Activated CD8-positive, alpha-beta T cell treated with anti-CD3 and anti-CD28 coated beads, Interleukin-2, amount 10 ng/mL, durations not matched to agents 7 days and 5 days (primary cell): ENCODE measurements around the gene SNTB2. TPM values are rescaled to one million over a fixed set of nuclear protein-coding genes. Genes with fewer than 3 reads are reported as not detected.
"Not testable (repeated sequence)": the region's sequence is repeated elsewhere in the genome, so short reads cannot be mapped to it uniquely, and the experiment has no call there.

ENCODE experiments used
- ATAC-seq: fragments of 150-1000 bp; cut with Tn5 transposase; one replicate; pipeline ENCODE4 v1.10.0; 2021; ENCODE audit warnings: moderate library complexity
- CTCF ChIA-PET: fragments of 350-600 bp; sonication (Branson Sonifier 250); formaldehyde crosslinking; loops from one replicate; lab custom pipeline; 2021; ENCODE audit warnings: antibody characterized with exemption; lab: Charles Lee
- POLR2A ChIA-PET: fragments of 350-600 bp; sonication (Branson Sonifier 250); formaldehyde crosslinking; loops from one replicate; lab custom pipeline; 2021; ENCODE audit warnings: antibody characterized with exemption; lab: Charles Lee
- DNase-seq: peaks from one replicate; pipeline ENCODE4 v3.0.0-alpha.2; 2020
- H3K27ac Mint-ChIP-seq: one replicate; pipeline ENCODE4 v1.8.0; 2021; ENCODE audit warnings: mild to moderate bottlenecking, mixed read lengths
- H3K27me3 Mint-ChIP-seq: one replicate; pipeline ENCODE4 v1.8.0; 2021; ENCODE audit warnings: low read depth, mixed read lengths
- H3K36me3 Mint-ChIP-seq: one replicate; pipeline ENCODE4 v1.8.0; 2021; ENCODE audit warnings: low read depth, mixed read lengths
- H3K4me1 Mint-ChIP-seq: one replicate; pipeline ENCODE4 v1.8.0; 2021; ENCODE audit warnings: low read depth, mixed read lengths
- H3K4me3 Mint-ChIP-seq: one replicate; pipeline ENCODE4 v1.8.0; 2021; ENCODE audit warnings: mild to moderate bottlenecking, mixed read lengths
- H3K9me3 Mint-ChIP-seq: one replicate; pipeline ENCODE4 v1.8.0; 2022; ENCODE audit warnings: mixed read lengths; ENCODE audit not compliant: insufficient read depth
- total RNA-seq, 2 experiments: library from RNA; stranded (reverse); gene quantifications; one replicate each; pipeline ENCODE4 v1.2.3, GENCODE V29; 2021

Gene SNTB2
- total RNA-seq, 2 experiments from 2014 or later, result 24.3 to 25.5 TPM

- ATAC-seq, result no peak
- POLR2A ChIA-PET, result no interaction called here
- CTCF ChIA-PET, result no interaction called here
- Mint-ChIP-seq H3K27me3 (no peaks in the 10 kb centered on the region), H3K9me3 (no peaks in the 10 kb centered on the region), H3K4me1 (no peaks in the 10 kb centered on the region), H3K27ac (no peak overlapping the region), H3K4me3 (no peak overlapping the region), H3K36me3 (no peaks in the 10 kb centered on the region)
- DNase-seq, result no peak
These were observed 107.1 kb downstream of the SNTB2 start for GRCh38 chr16:69294051-69294450.

GRCh38 chr16:69296771-69297170, 109.8 kb downstream of the SNTB2 start:
- POLR2A ChIA-PET, ATAC-seq, H3K9me3 Mint-ChIP-seq, H3K4me1 Mint-ChIP-seq, H3K4me3 Mint-ChIP-seq, H3K27me3 Mint-ChIP-seq, DNase-seq, H3K27ac Mint-ChIP-seq: not testable (repeated sequence)
- H3K36me3 Mint-ChIP-seq, result peaks cover 10% of the 10 kb centered on the region
- CTCF ChIA-PET, result interaction anchor here (1.8 kb wide), 1 partner anchor 11 kb away, joined by 7 read pairs; no protein-coding TSS in a partner anchor

- no peaks in the 10 kb centered on the region for H3K4me1 Mint-ChIP-seq
- no peak for DNase-seq
- ATAC-seq, result no peak
- H3K36me3 Mint-ChIP-seq, result peaks cover 10% of the 10 kb centered on the region
- ChIA-PET CTCF (no interaction called here), POLR2A (no interaction called here)
- H3K9me3 Mint-ChIP-seq, result no peaks in the 10 kb centered on the region
- no peaks in the 10 kb centered on the region for H3K27me3 Mint-ChIP-seq
- H3K27ac Mint-ChIP-seq, result no peak overlapping the region
- H3K4me3 Mint-ChIP-seq, result no peak overlapping the region
These were observed 111.3 kb downstream of the SNTB2 start for GRCh38 chr16:69298261-69298660.

GRCh38 chr16:69301187-69301586, 114.2 kb downstream of the SNTB2 start:
- Mint-ChIP-seq H3K27ac (no peak overlapping the region), H3K4me1 (no peaks in the 10 kb centered on the region), H3K36me3 (peaks cover 11% of the 10 kb centered on the region), H3K27me3 (no peaks in the 10 kb centered on the region), H3K9me3 (no peaks in the 10 kb centered on the region), H3K4me3 (no peak overlapping the region)
- CTCF ChIA-PET, result interaction anchor here (0.8 kb wide), 1 partner anchor 15 kb away, joined by 4 read pairs; no protein-coding TSS in a partner anchor
- ATAC-seq (no peak), DNase-seq (no peak)
- POLR2A ChIA-PET, result no interaction called here

- no peak overlapping the region for H3K27ac Mint-ChIP-seq
- H3K36me3 Mint-ChIP-seq, result peaks cover 11% of the 10 kb centered on the region
- ChIA-PET POLR2A (no interaction called here), CTCF (interaction anchor here (0.8 to 1.3 kb wide), 3 partner anchors 15 to 19 kb away, joined by 3 to 4 read pairs (median 3); no protein-coding TSS in a partner anchor)
- H3K4me3 Mint-ChIP-seq, result no peak overlapping the region
- H3K4me1 Mint-ChIP-seq, result no peaks in the 10 kb centered on the region
- H3K9me3 Mint-ChIP-seq, result no peaks in the 10 kb centered on the region
- H3K27me3 Mint-ChIP-seq, result no peaks in the 10 kb centered on the region
- no peak for ATAC-seq
- no peak for DNase-seq
These were observed 114.9 kb downstream of the SNTB2 start for GRCh38 chr16:69301861-69302260.

GRCh38 chr16:69302301-69302700, 115.3 kb downstream of the SNTB2 start:
- ATAC-seq (no peak), DNase-seq (no peak)
- no peaks in the 10 kb centered on the region for H3K27me3 Mint-ChIP-seq
- no peak overlapping the region for H3K27ac Mint-ChIP-seq
- POLR2A ChIA-PET, result no interaction called here
- CTCF ChIA-PET, result interaction anchor here (1.0 to 1.3 kb wide), 3 partner anchors 16 to 152 kb away, joined by 3 to 4 read pairs (median 3); no protein-coding TSS in a partner anchor
- no peaks in the 10 kb centered on the region for H3K4me1 Mint-ChIP-seq
- no peaks in the 10 kb centered on the region for H3K9me3 Mint-ChIP-seq
- no peak overlapping the region for H3K4me3 Mint-ChIP-seq
- peaks cover 11% of the 10 kb centered on the region for H3K36me3 Mint-ChIP-seq

GRCh38 chr16:69306031-69306430, 119.1 kb downstream of the SNTB2 start:
- Mint-ChIP-seq H3K27me3 (no peaks in the 10 kb centered on the region), H3K4me3 (no peak overlapping the region), H3K36me3 (peaks cover 3% of the 10 kb centered on the region), H3K9me3 (no peaks in the 10 kb centered on the region), H3K27ac (no peak overlapping the region), H3K4me1 (peaks cover 7% of the 10 kb centered on the region)
- ChIA-PET CTCF (interaction anchor here (0.7 to 0.8 kb wide), 2 partner anchors 152 to 156 kb away, joined by 3 read pairs; no protein-coding TSS in a partner anchor), POLR2A (no interaction called here)
- DNase-seq (no peak), ATAC-seq (no peak)

- no peaks in the 10 kb centered on the region for H3K27me3 Mint-ChIP-seq
- POLR2A ChIA-PET, result interaction anchor here (0.6 kb wide), 1 partner anchor 145 kb away, joined by 3 read pairs; no protein-coding TSS in a partner anchor
- H3K27ac Mint-ChIP-seq, result no peak overlapping the region
- no peak overlapping the region for H3K4me3 Mint-ChIP-seq
- H3K4me1 Mint-ChIP-seq, result peaks cover 9% of the 10 kb centered on the region
- no peak for DNase-seq
- H3K36me3 Mint-ChIP-seq, result peaks cover 5% of the 10 kb centered on the region
- CTCF ChIA-PET, result no interaction called here
- ATAC-seq, result no peak
- no peaks in the 10 kb centered on the region for H3K9me3 Mint-ChIP-seq
These were observed 120.1 kb downstream of the SNTB2 start for GRCh38 chr16:69307091-69307490.

GRCh38 chr16:69307856-69308255, 120.9 kb downstream of the SNTB2 start:
- no peak overlapping the region for H3K4me3 Mint-ChIP-seq
- H3K9me3 Mint-ChIP-seq, result no peaks in the 10 kb centered on the region
- peaks cover 12% of the 10 kb centered on the region for H3K4me1 Mint-ChIP-seq
- no peak overlapping the region for H3K27ac Mint-ChIP-seq
- no peak for DNase-seq
- peaks cover 8% of the 10 kb centered on the region for H3K36me3 Mint-ChIP-seq
- ATAC-seq, result no peak
- ChIA-PET POLR2A (interaction anchor here (0.6 kb wide), 1 partner anchor 146 kb away, joined by 3 read pairs; no protein-coding TSS in a partner anchor), CTCF (no interaction called here)
- no peaks in the 10 kb centered on the region for H3K27me3 Mint-ChIP-seq

GRCh38 chr16:69309316-69309715, 122.4 kb downstream of the SNTB2 start:
- ATAC-seq, result no peak
- DNase-seq, result no peak
- POLR2A ChIA-PET, result interaction anchor here (0.6 kb wide), 1 partner anchor 33 kb away, joined by 3 read pairs; no protein-coding TSS in a partner anchor
- H3K27ac Mint-ChIP-seq, result peak overlapping the region; percentile 60
- no peaks in the 10 kb centered on the region for H3K9me3 Mint-ChIP-seq
- H3K4me3 Mint-ChIP-seq, result no peak overlapping the region
- H3K4me1 Mint-ChIP-seq, result peaks cover 20% of the 10 kb centered on the region
- peaks cover 18% of the 10 kb centered on the region for H3K36me3 Mint-ChIP-seq
- CTCF ChIA-PET, result no interaction called here
- H3K27me3 Mint-ChIP-seq, result no peaks in the 10 kb centered on the region

GRCh38 chr16:69310653-69311532, 123.9 kb downstream of the SNTB2 start, which contains the start of gene VPS4A:
Gene VPS4A (plus strand): TSS chr16:69311350. CDS start chr16:69311512, 162 bp downstream.
- ChIA-PET POLR2A (interaction anchor here (0.6 to 1.0 kb wide), 3 partner anchors 29 to 178 kb away, joined by 3 read pairs; partner anchors contain the start of genes CHTF8 and UTP4), CTCF (interaction anchor here (0.6 to 1.4 kb wide), 6 partner anchors 19 to 1522 kb away, joined by 3 to 8 read pairs (median 4); partner anchors contain the start of genes NIP7, PDF and SNTB2)
- Mint-ChIP-seq H3K27ac (peak within 1 kb of the TSS; percentile 98), H3K36me3 (peaks cover 23% of the 10 kb centered on the region), H3K4me1 (peaks cover 23% of the 10 kb centered on the region), H3K4me3 (peak within 1 kb of the TSS; percentile 100), H3K27me3 (no peaks in the 10 kb centered on the region), H3K9me3 (no peaks in the 10 kb centered on the region)
- ATAC-seq, result peak; percentile 98
- DNase-seq, result peak; percentile 97
